HepG2 (cell line): ENCODE data around the gene SND1. TPM values are rescaled to one million over a fixed set of nuclear protein-coding genes. Genes with fewer than 3 reads are reported as not detected.

ENCODE experiments used
- AGO2 ChIP-seq: fragments of 200-400 bp; formaldehyde crosslinking; optimal IDR thresholded peaks from 2 replicates; pipeline ENCODE3; 2017; ENCODE audit warnings: mild to moderate bottlenecking, low read depth, low read length, moderate library complexity
- CTCF ChIP-seq: sonication (generic); formaldehyde crosslinking; IDR thresholded peaks from 2 replicates; pipeline ENCODE4 v1.5.0; 2020; ENCODE audit warnings: mild to moderate bottlenecking, missing genetic modification reagents, moderate library complexity
- ESRRA ChIP-seq: sonication (generic); formaldehyde crosslinking; IDR thresholded peaks from 2 replicates; pipeline ENCODE4 v1.5.1; 2020; ENCODE audit warnings: mild to moderate bottlenecking, low read depth, missing genetic modification reagents
- HCFC1 ChIP-seq: fragments of 150-350 bp; IDR thresholded peaks from 2 replicates; pipeline ENCODE4 v1.6.1; 2014; ENCODE audit warnings: low read depth, low read length
- HNF4A ChIP-seq: sonication (generic); formaldehyde crosslinking; IDR thresholded peaks from 2 replicates; pipeline ENCODE4 v1.4.0; 2020; ENCODE audit warnings: missing genetic modification reagents
- KDM2A ChIP-seq: sonication (generic); formaldehyde crosslinking; IDR thresholded peaks from 2 replicates; pipeline ENCODE4 v1.4.0; 2020; ENCODE audit warnings: low read depth, missing genetic modification reagents, borderline replicate concordance
- MTA1 ChIP-seq: sonication (generic); formaldehyde crosslinking; IDR thresholded peaks from 2 replicates; pipeline ENCODE4 v1.4.0; 2020; ENCODE audit warnings: missing genetic modification reagents, mild to moderate bottlenecking, borderline replicate concordance
- NR2C2 ChIP-seq: sonication (generic); formaldehyde crosslinking; IDR thresholded peaks from 2 replicates; pipeline ENCODE4 v1.4.0; 2020; ENCODE audit warnings: missing genetic modification reagents, mild to moderate bottlenecking, moderate library complexity, borderline replicate concordance
- PAF1 ChIP-seq: IDR thresholded peaks from 2 replicates; pipeline ENCODE4 v1.6.1; 2016; ENCODE audit warnings: missing genetic modification reagents, missing compliant biosample characterization
- PCBP2 ChIP-seq: fragments of 200-400 bp; formaldehyde crosslinking; optimal IDR thresholded peaks from 2 replicates; pipeline ENCODE3; 2018; ENCODE audit warnings: low read length, low read depth; ENCODE audit not compliant: poor library complexity, severe bottlenecking
- PHF21A ChIP-seq: sonication (generic); formaldehyde crosslinking; IDR thresholded peaks from 2 replicates; pipeline ENCODE4 v1.5.0; 2020; ENCODE audit warnings: mild to moderate bottlenecking, missing genetic modification reagents
- POLR2A ChIP-seq, 2 experiments: IDR thresholded peaks; 2 replicates each; pipeline ENCODE4 v1.6.1; 2011; ENCODE audit warnings: low read depth in 2 of 2, low read length in 2 of 2, mild to moderate bottlenecking in 1 of 2, moderate library complexity in 1 of 2; ENCODE audit not compliant: insufficient read depth in 1 of 2
- ZNF572 ChIP-seq: sonication (generic); formaldehyde crosslinking; IDR thresholded peaks from 2 replicates; pipeline ENCODE4 v1.5.1; 2020; ENCODE audit warnings: mild to moderate bottlenecking, missing genetic modification reagents
- ZNF674 ChIP-seq: sonication (generic); formaldehyde crosslinking; IDR thresholded peaks from 2 replicates; pipeline ENCODE4 v1.5.0; 2020; ENCODE audit warnings: low read depth, mild to moderate bottlenecking, missing genetic modification reagents
- polyA plus RNA-seq, 8 experiments: library from polyadenylated mRNA; depleted of rRNA in 3 of 8; stranded (reverse) in 7 of 8; unstranded in 1 of 8; fragments of >200 nt; fragmentation: Illumina TruSeq in 4 of 8; extraction: Trizol in 4 of 8; gene quantifications; 2 replicates each; pipeline versions ENCODE4 v1.2.1 to v1.2.3, GENCODE V29; 2011 to 2016; ENCODE audit warnings: low read depth in 4 of 8, missing spikeins in 1 of 8, mixed read lengths in 1 of 8; ENCODE audit not compliant: insufficient read depth in 1 of 8
- total RNA-seq, 5 experiments: library from RNA; depleted of rRNA; stranded (reverse); fragments of >200 nt; fragmentation: Illumina TruSeq; extraction: Trizol; gene quantifications; 2 replicates each; pipeline ENCODE4 v1.2.3, GENCODE V29; 2016; ENCODE audit warnings: low read depth in 1 of 5
- TF ChIP-seq, protein P1 (sequence below): sonication (generic); formaldehyde crosslinking; IDR thresholded peaks from 2 replicates; pipeline ENCODE4 v1.9.0; 2022; ENCODE audit warnings: low read depth, missing genetic modification reagents

Gene SND1
- total and polyA plus RNA-seq, 2 of the 13 experiments (the other 11 are each of a cell fraction or from before 2014, with no cell fraction given): 110 to 182 TPM

DNA sequence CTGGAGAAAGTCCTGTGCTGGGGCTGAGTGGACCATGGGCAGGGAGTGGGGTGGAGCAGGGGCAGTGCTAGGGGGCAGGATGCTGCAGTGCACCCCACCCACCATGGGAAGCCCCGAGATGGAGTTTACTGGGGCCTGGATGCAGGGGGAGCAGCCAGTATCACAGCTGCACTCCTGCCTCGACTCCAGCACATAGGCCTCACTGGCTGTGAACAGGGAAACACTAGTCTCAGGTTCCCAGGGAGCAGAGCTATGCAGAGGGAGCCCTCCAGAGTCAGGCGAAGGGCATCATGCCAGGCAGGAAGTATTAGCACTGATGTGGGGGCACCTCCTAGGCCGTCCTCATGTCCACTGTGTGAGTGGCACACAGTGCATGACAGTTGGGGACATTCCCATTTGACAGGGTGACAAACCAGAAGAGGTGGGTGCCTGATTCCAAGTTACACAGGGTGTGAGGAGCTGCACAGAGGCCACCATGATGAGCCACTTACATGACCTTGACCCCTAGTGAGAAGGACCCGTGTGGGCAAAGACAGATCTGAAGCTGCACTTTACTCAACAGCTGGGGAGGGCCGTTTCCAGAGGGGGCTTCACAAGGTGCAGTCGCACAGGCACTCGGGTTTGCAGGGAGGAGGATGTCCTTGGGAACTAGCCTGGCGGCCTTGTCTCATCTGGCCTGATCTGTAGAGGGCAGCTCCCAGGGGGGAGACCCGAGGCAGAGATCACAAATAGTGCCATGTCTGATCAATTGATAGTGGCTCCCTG is 449.1 kb downstream of the SND1 start (continued):
- TF ChIP-seq CTCF (CRISPR knock-in tag) (0 out of 2 replicates have a peak, but pooled peaks have one; percentile 2), PCBP2 (no peak), KDM2A (CRISPR knock-in tag) (peak; percentile 82; the same call in 1 of the 2 replicates), PHF21A (no peak), ZNF572 (CRISPR knock-in tag) (0 out of 2 replicates have a peak, but pooled peaks have one; percentile 45), ZNF674 (CRISPR knock-in tag) (no peak), HCFC1 (no peak), MTA1 (CRISPR knock-in tag) (0 out of 2 replicates have a peak, but pooled peaks have one; percentile 6), AGO2 (peak; percentile 51), NR2C2 (peak; percentile 42; the same call in 1 of the 2 replicates), PAF1 (CRISPR knock-in tag) (peak; percentile 92), HNF4A (CRISPR knock-in tag) (peak; percentile 27; the same call in 1 of the 2 replicates), POLR2A (IDR thresholded peaks at IDR 0.05; ENCODE audit: insufficient read depth in 1 of 2, low read depth in 2 of 2, low read length in 2 of 2) (peak in 1 of 2 experiments; percentile 30; a peak in 1 of 4 replicates), ESRRA (CRISPR knock-in tag) (0 out of 2 replicates have a peak, but pooled peaks have one; percentile 45)
- TF ChIP-seq, protein P1, sequence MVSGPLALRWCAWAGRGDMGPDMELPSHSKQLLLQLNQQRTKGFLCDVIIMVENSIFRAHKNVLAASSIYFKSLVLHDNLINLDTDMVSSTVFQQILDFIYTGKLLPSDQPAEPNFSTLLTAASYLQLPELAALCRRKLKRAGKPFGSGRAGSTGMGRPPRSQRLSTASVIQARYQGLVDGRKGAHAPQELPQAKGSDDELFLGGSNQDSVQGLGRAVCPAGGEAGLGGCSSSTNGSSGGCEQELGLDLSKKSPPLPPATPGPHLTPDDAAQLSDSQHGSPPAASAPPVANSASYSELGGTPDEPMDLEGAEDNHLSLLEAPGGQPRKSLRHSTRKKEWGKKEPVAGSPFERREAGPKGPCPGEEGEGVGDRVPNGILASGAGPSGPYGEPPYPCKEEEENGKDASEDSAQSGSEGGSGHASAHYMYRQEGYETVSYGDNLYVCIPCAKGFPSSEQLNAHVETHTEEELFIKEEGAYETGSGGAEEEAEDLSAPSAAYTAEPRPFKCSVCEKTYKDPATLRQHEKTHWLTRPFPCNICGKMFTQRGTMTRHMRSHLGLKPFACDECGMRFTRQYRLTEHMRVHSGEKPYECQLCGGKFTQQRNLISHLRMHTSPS: peak; percentile 50
